Measurements from ENCODE around the gene PLD2. TPM values are rescaled to one million over a fixed set of nuclear protein-coding genes. Genes with fewer than 3 reads are reported as not detected.

Gene PLD2
- total RNA-seq, 1 donor from 2014 or later, result 61.4 TPM

GRCh38 chr17:4780325-4780955 lies 26.5 kb upstream of the PLD2 start:
- no peak overlapping the region for H3K4me3 Mint-ChIP-seq (ENCODE audit: unreplicated experiment)
- no peaks in the 10 kb centered on the region for H3K36me3 Mint-ChIP-seq (ENCODE audit: unreplicated experiment)
- no peak overlapping the region for H3K27ac Mint-ChIP-seq (ENCODE audit: unreplicated experiment)
- H3K4me1 Mint-ChIP-seq (ENCODE audit: low read depth, unreplicated experiment), result no peaks in the 10 kb centered on the region
- peaks cover 2% of the 10 kb centered on the region for H3K9me3 Mint-ChIP-seq (ENCODE audit: unreplicated experiment)
- DNase-seq, result no peak
- TF ChIP-seq, protein P1, sequence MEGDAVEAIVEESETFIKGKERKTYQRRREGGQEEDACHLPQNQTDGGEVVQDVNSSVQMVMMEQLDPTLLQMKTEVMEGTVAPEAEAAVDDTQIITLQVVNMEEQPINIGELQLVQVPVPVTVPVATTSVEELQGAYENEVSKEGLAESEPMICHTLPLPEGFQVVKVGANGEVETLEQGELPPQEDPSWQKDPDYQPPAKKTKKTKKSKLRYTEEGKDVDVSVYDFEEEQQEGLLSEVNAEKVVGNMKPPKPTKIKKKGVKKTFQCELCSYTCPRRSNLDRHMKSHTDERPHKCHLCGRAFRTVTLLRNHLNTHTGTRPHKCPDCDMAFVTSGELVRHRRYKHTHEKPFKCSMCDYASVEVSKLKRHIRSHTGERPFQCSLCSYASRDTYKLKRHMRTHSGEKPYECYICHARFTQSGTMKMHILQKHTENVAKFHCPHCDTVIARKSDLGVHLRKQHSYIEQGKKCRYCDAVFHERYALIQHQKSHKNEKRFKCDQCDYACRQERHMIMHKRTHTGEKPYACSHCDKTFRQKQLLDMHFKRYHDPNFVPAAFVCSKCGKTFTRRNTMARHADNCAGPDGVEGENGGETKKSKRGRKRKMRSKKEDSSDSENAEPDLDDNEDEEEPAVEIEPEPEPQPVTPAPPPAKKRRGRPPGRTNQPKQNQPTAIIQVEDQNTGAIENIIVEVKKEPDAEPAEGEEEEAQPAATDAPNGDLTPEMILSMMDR (IDR thresholded peaks at IDR 0.05; ENCODE audit: partially characterized antibody, unreplicated experiment), result no peak
- peaks cover 2% of the 10 kb centered on the region for H3K27me3 Mint-ChIP-seq (ENCODE audit: unreplicated experiment)

GRCh38 chr17:4782652-4783051 lies 24.3 kb upstream of the PLD2 start:
- Mint-ChIP-seq H3K4me1 (ENCODE audit: low read depth, unreplicated experiment) (peaks cover 2% of the 10 kb centered on the region), H3K27me3 (ENCODE audit: unreplicated experiment) (peaks cover 2% of the 10 kb centered on the region), H3K27ac (ENCODE audit: unreplicated experiment) (no peak overlapping the region), H3K9me3 (ENCODE audit: unreplicated experiment) (peaks cover 1% of the 10 kb centered on the region), H3K4me3 (ENCODE audit: unreplicated experiment) (no peak overlapping the region), H3K36me3 (ENCODE audit: unreplicated experiment) (no peaks in the 10 kb centered on the region)
- TF ChIP-seq, protein P1 (IDR thresholded peaks at IDR 0.05; ENCODE audit: partially characterized antibody, unreplicated experiment), result no peak
- DNase-seq, result no peak

DNA sequence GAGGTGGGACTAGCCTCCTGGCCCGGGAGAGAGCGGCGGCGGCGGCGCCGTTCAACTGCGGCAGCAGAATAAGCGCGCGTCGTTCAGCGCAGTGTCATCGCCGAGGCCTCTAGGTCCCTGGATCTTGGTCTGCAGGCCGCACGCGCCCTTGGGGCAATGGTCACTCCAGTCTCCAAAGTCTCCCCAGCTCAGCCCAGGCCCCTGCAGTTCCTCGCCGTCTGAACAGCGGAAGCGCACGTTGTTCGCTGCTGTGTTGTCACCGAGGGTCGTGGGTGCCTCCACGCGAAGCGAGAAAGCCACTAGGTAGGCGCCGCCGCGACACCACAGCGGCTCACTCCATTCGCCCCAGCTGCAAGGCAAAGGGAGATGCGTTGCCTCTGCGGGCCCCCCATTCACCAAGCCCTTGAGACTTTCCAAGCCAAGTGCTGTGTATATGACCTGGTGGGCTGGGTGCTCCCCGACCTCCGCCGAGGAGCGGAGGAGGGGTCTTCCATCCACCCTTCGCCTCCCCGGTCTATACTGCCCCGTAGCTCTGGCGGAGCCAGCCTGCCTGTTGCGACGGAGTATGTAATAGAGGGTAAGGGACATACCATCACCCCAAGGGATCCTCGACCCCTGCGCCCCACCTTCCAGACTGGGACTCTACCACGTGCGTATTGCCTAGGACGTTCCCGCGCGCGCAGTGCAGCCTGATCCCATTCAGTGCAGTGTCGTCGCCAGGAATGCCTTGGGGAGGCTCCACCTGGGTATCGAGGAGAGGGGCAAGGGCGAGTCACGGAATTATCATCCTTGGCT lies 21.4 kb upstream of the PLD2 start:
- no peak for DNase-seq
- TF ChIP-seq, protein P1 (IDR thresholded peaks at IDR 0.05; ENCODE audit: partially characterized antibody, unreplicated experiment), result no peak

GRCh38 chr17:4786106-4786511 lies 20.8 kb upstream of the PLD2 start, which contains the start of gene VMO1:
TSS of gene VMO1 (minus strand) at chr17:4786364. CDS start at chr17:4786352, 12 bp downstream.
- H3K4me1 Mint-ChIP-seq (ENCODE audit: low read depth, unreplicated experiment), result peaks cover 12% of the 10 kb centered on the region
- no peak within 1 kb of the TSS for H3K4me3 Mint-ChIP-seq (ENCODE audit: unreplicated experiment)
- H3K27me3 Mint-ChIP-seq (ENCODE audit: unreplicated experiment), result peaks cover 7% of the 10 kb centered on the region
- peak within 1 kb of the TSS; percentile 43 for H3K27ac Mint-ChIP-seq (ENCODE audit: unreplicated experiment)
- peaks cover 7% of the 10 kb centered on the region for H3K9me3 Mint-ChIP-seq (ENCODE audit: unreplicated experiment)
- no peaks in the 10 kb centered on the region for H3K36me3 Mint-ChIP-seq (ENCODE audit: unreplicated experiment)
- TF ChIP-seq, protein P1 (IDR thresholded peaks at IDR 0.05; ENCODE audit: partially characterized antibody, unreplicated experiment), result no peak
- peak; percentile 58 for DNase-seq

More for the DNA sequence above, 21.4 kb upstream of the PLD2 start:
- Mint-ChIP-seq H3K27ac (ENCODE audit: unreplicated experiment) (no peak overlapping the region), H3K4me1 (ENCODE audit: low read depth, unreplicated experiment) (peaks cover 9% of the 10 kb centered on the region), H3K36me3 (ENCODE audit: unreplicated experiment) (no peaks in the 10 kb centered on the region), H3K27me3 (ENCODE audit: unreplicated experiment) (peaks cover 4% of the 10 kb centered on the region), H3K9me3 (ENCODE audit: unreplicated experiment) (peaks cover 4% of the 10 kb centered on the region), H3K4me3 (ENCODE audit: unreplicated experiment) (no peak overlapping the region)

DNA sequence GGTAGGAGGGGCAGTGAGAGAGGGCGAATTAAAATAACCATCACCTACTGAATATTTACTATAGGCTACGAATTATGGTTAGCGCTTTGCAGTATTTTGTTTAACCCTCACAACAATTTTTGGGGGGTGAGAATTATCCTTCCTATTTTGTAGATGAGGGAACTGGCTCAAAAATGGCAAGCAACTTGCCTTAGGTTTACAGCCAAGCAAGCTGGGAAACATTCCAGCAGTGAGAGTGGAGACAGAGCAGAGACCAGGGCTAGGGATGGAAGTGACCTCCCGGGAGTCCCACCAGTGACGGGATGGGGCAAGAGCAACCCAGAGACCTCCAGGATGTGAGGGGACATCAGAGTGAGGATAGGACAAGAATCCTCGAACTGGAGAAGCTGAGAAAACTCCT lies 20.4 kb upstream of the PLD2 start:
- DNase-seq, result no peak
- H3K4me1 Mint-ChIP-seq (ENCODE audit: low read depth, unreplicated experiment), result peaks cover 12% of the 10 kb centered on the region
- TF ChIP-seq, protein P1 (IDR thresholded peaks at IDR 0.05; ENCODE audit: partially characterized antibody, unreplicated experiment), result no peak

More for the DNA sequence above, 20.4 kb upstream of the PLD2 start:
- Mint-ChIP-seq H3K9me3 (ENCODE audit: unreplicated experiment) (peaks cover 7% of the 10 kb centered on the region), H3K27ac (ENCODE audit: unreplicated experiment) (peak overlapping the region; percentile 43), H3K27me3 (ENCODE audit: unreplicated experiment) (peaks cover 7% of the 10 kb centered on the region), H3K4me3 (ENCODE audit: unreplicated experiment) (no peak overlapping the region), H3K36me3 (ENCODE audit: unreplicated experiment) (no peaks in the 10 kb centered on the region)
